HFFc6 (cell line): ENCODE results near the gene PRDM16. TPM values are rescaled to one million over a fixed set of nuclear protein-coding genes. Genes with fewer than 3 reads are reported as not detected.

ENCODE experiments used
- DNase-seq: peaks from one replicate; pipeline ENCODE4 v3.0.0-alpha.2; 2018
- H3K27ac Mint-ChIP-seq: 2 replicates; pipeline ENCODE4 v1.8.0; 2020; ENCODE audit warnings: mild to moderate bottlenecking, mixed read lengths
- H3K27me3 Mint-ChIP-seq: 2 replicates; pipeline ENCODE4 v1.8.0; 2021; ENCODE audit warnings: mild to moderate bottlenecking, moderate library complexity, mixed read lengths; ENCODE audit not compliant: insufficient read depth
- H3K36me3 Mint-ChIP-seq: 2 replicates; pipeline ENCODE4 v1.8.0; 2021; ENCODE audit warnings: low read depth, mixed read lengths
- H3K4me1 Mint-ChIP-seq: 2 replicates; pipeline ENCODE4 v1.8.0; 2020; ENCODE audit warnings: low read depth, mixed read lengths
- H3K4me3 Mint-ChIP-seq: 2 replicates; pipeline ENCODE4 v1.8.0; 2020; ENCODE audit warnings: mild to moderate bottlenecking, moderate library complexity, mixed read lengths
- H3K9me3 Mint-ChIP-seq: 2 replicates; pipeline ENCODE4 v1.8.0; 2020; ENCODE audit warnings: mild to moderate bottlenecking, mixed read lengths
- total RNA-seq, 6 experiments: library from RNA; stranded (reverse); fragmentation: NEBNext Ultra II Directional; extraction: Animal tissue kit (Norgen Biotek cat#: 25700); gene quantifications; 2 replicates in 1 of 6; 3 replicates in 5 of 6; pipeline ENCODE4 v1.2.3, GENCODE V29; 2021
- TF ChIP-seq, protein P1 (sequence below): fragments of 200-600 bp; sonication (generic); IDR thresholded peaks from 2 replicates; pipeline ENCODE4 v1.5.0; 2021; ENCODE audit warnings: antibody characterized with exemption, mild to moderate bottlenecking

The PRDM16 gene
- total RNA-seq, 6 experiments from 2014 or later: not detected

DNA sequence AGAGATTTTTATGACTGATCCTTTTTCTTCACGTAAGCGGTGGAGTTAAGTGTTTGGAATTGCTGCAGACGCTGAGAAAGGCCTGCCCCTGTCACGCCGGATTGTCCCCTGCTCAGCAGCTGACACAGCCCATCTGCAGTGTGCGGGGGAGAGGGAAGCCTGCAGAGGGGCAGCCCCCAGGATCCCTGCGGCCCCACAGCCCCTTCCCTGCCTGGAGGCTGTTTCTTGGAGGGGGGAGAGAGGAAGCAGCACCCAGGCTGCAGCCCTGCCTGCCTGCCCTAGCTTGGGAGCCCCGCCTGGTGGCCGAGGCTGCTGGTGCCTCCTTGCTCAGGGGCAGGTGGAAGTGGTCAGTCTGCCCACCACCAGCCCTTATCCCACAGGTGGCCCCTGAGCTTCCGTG, 50.7 kb downstream of the PRDM16 start:
- peaks cover 19% of the 10 kb centered on the region for H3K9me3 Mint-ChIP-seq
- TF ChIP-seq, protein P1, sequence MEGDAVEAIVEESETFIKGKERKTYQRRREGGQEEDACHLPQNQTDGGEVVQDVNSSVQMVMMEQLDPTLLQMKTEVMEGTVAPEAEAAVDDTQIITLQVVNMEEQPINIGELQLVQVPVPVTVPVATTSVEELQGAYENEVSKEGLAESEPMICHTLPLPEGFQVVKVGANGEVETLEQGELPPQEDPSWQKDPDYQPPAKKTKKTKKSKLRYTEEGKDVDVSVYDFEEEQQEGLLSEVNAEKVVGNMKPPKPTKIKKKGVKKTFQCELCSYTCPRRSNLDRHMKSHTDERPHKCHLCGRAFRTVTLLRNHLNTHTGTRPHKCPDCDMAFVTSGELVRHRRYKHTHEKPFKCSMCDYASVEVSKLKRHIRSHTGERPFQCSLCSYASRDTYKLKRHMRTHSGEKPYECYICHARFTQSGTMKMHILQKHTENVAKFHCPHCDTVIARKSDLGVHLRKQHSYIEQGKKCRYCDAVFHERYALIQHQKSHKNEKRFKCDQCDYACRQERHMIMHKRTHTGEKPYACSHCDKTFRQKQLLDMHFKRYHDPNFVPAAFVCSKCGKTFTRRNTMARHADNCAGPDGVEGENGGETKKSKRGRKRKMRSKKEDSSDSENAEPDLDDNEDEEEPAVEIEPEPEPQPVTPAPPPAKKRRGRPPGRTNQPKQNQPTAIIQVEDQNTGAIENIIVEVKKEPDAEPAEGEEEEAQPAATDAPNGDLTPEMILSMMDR: no peak
- DNase-seq: no peak
- no peaks in the 10 kb centered on the region for H3K36me3 Mint-ChIP-seq
- no peaks in the 10 kb centered on the region for H3K4me1 Mint-ChIP-seq
- H3K27me3 Mint-ChIP-seq: peaks cover 14% of the 10 kb centered on the region
- H3K27ac Mint-ChIP-seq: no peak overlapping the region
- no peak overlapping the region for H3K4me3 Mint-ChIP-seq

DNA sequence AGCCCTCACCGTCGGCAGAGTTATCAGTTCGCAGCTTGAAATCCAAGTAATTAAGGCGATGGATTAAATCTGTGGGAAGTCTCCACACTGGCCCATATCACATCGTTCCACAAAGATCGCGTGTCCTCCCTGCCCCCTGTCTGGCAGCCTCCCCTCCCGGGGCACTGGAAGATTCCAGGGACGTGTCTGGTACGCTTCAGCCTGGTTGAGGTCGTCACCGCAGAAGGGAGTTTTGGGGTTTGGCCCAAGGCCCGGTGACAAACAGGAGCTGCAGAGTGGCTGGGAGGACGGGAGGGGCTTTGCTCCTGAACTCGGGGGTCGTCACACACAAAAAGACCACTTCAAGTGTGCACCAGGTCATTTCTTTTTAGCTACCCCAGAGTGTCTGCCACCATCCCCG, 51.1 kb downstream of the PRDM16 start:
- peaks cover 14% of the 10 kb centered on the region for H3K27me3 Mint-ChIP-seq
- H3K36me3 Mint-ChIP-seq: no peaks in the 10 kb centered on the region
- H3K4me3 Mint-ChIP-seq: no peak overlapping the region
- no peak overlapping the region for H3K27ac Mint-ChIP-seq
- H3K4me1 Mint-ChIP-seq: no peaks in the 10 kb centered on the region
- peaks cover 15% of the 10 kb centered on the region for H3K9me3 Mint-ChIP-seq
- TF ChIP-seq, protein P1: no peak
- DNase-seq: no peak

DNA sequence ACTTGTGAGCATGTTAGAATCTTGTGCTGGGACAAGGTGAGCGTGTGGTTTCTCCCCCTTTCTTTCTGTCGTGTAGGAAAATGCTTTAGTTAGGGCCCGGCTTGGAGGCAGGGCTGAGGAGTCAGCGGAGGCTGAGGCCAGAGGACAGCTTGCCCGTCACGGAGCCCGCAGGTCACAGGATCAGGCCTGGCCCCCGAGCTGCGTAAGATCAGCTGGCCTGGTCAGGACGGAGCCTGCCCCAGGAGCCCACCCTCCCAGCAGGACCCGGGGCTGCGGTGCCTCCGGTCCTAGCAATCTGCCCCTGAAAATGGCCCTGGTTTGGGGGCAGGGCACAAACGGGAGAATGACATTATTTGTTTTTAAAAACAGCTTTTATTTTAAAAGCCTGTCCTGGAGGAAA, 52.0 kb downstream of the PRDM16 start:
- TF ChIP-seq, protein P1: no peak
- Mint-ChIP-seq H3K9me3 (peaks cover 13% of the 10 kb centered on the region), H3K4me1 (no peaks in the 10 kb centered on the region), H3K27ac (no peak overlapping the region), H3K27me3 (peaks cover 14% of the 10 kb centered on the region), H3K4me3 (no peak overlapping the region), H3K36me3 (no peaks in the 10 kb centered on the region)
- no peak for DNase-seq

DNA sequence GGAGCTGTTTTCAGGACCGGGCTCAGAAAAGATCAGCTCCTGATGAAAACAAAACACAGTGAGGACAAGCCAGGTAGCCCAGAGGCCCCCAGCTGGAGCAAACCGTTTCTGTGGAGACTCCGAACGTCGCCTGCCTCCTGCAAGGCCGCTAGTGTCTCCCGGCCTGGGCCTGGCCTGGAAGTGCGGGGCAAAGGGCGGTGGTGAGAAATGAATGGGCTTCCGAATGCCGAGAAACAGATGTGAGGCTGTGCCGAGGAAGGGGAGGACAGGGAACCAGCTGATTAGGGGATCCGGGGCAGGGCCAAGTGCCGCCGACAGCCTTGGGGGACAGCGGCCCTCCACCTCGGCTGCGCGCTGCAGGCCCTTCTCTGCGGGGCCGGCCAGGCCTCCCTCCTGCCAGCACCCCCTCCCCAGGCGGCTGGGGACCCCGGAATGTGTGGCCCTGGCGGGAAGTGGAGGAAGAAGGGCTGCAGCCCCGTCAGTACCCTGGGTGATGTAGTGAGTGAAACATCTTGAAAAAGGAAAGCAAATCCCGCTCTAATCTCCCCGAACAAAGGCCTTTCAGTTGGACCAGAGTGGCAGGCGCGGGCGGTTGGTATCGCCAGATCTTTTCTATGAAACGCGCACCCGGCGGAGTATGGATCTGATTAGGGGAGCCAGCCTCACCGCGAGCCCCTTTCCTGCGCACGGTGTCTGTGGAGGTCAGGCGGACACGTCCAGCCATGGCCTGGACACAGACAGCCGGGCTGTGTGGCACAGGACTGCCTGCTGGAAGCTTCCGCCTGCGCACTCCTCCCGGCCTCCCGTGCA, 52.6 kb downstream of the PRDM16 start:
- Mint-ChIP-seq H3K27ac (no peak overlapping the region), H3K4me1 (no peaks in the 10 kb centered on the region), H3K4me3 (no peak overlapping the region; the same call in 1 of the 2 replicates), H3K9me3 (peaks cover 14% of the 10 kb centered on the region), H3K36me3 (no peaks in the 10 kb centered on the region), H3K27me3 (peaks cover 14% of the 10 kb centered on the region)
- TF ChIP-seq, protein P1: no peak
- no peak for DNase-seq

DNA sequence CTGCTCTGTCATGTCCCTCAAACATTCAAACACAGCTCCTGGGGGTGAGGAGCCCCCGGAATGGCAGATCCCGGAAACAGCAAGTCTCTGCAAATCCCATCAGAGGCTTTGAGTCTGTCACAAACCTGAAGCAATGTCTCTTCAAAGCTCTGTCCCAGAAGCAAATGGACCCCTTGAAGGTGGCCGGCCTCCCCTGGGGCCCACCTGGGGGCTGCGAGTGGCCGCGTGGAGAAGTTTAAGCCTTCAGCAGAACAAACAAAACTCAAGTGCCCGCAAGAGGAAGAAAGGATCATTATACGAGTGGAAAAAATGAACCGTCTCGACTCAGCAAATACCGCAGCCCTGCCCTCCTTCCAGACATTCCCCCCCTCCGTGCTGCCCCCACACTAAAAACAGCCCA, 53.3 kb downstream of the PRDM16 start:
- Mint-ChIP-seq H3K9me3 (peaks cover 13% of the 10 kb centered on the region; the same call in 1 of the 2 replicates), H3K27me3 (peaks cover 14% of the 10 kb centered on the region), H3K27ac (no peak overlapping the region), H3K36me3 (no peaks in the 10 kb centered on the region), H3K4me1 (no peaks in the 10 kb centered on the region), H3K4me3 (no peak overlapping the region)
- TF ChIP-seq, protein P1: no peak
- no peak for DNase-seq
